Measurements from ENCODE around the gene GART. TPM values are rescaled to one million over a fixed set of nuclear protein-coding genes. Genes with fewer than 3 reads are reported as not detected.
"Not testable (repeated sequence)": the region's sequence is repeated elsewhere in the genome, so short reads cannot be mapped to it uniquely, and the experiment has no call there.

The GART gene
- total and polyA plus RNA-seq, 2 experiments from 2014 or later = 54.6 to 61.8 TPM

GRCh38 chr21:33518899-33519298 lies 23.0 kb downstream of the GART start:
- TF ChIP-seq EZH2phosphoT487 (IDR thresholded peaks at IDR 0.05; ENCODE audit: insufficient read depth, low read depth) = no peak
- no peak for TF ChIP-seq EZH2 (IDR thresholded peaks at IDR 0.05; ENCODE audit: insufficient read depth, poor library complexity, severe bottlenecking)
- no peak for DNase-seq
- Histone ChIP-seq H4K20me1 (ENCODE audit: insufficient read depth) (no peaks in the 10 kb centered on the region), H3K4me3 (no peak overlapping the region), H3K27ac (no peak overlapping the region), H3K9me3 (ENCODE audit: low read depth) (no peaks in the 10 kb centered on the region), H3K4me2 (ENCODE audit: unreplicated experiment) (no peak overlapping the region), H3K9me2 (ENCODE audit: insufficient read depth) (no peaks in the 10 kb centered on the region), H3K79me2 (ENCODE audit: insufficient read depth) (no peaks in the 10 kb centered on the region), H3K27me3 (replicated peaks; ENCODE audit: insufficient read depth) (no peaks in the 10 kb centered on the region), H2AFZ (no peak overlapping the region), H3K9ac (no peak overlapping the region), H3K36me3 (ENCODE audit: low read depth) (peaks cover 42% of the 10 kb centered on the region), H3F3A (ENCODE audit: insufficient read depth) (no peaks in the 10 kb centered on the region), H3K4me1 (ENCODE audit: insufficient read depth) (no peaks in the 10 kb centered on the region)
- WGBS, 2 experiments (ENCODE audit: low coverage in 1 of 2, low lambda C conversion rate in 2 of 2, missing lambda C conversion rate in 2 of 2) = 98 to 99% methylated on average over 4 of the region's 4 CpGs
- in situ Hi-C loops (cut with MboI) = no loop called here

GRCh38 chr21:33514229-33514628 lies 27.7 kb downstream of the GART start:
- no peaks in the 10 kb centered on the region for H3K79me2 ChIP-seq (ENCODE audit: insufficient read depth)
- H4K20me1 ChIP-seq (ENCODE audit: insufficient read depth) = no peaks in the 10 kb centered on the region; the same call in 1 of the 2 replicates
- H3K27ac ChIP-seq = no peak overlapping the region
- peak; percentile 27 for DNase-seq
- no peaks in the 10 kb centered on the region for H3F3A ChIP-seq (ENCODE audit: insufficient read depth)
- no peaks in the 10 kb centered on the region for H3K9me3 ChIP-seq (ENCODE audit: low read depth)
- H2AFZ ChIP-seq = no peak overlapping the region
- no peak overlapping the region for H3K4me2 ChIP-seq (ENCODE audit: unreplicated experiment)
- no peaks in the 10 kb centered on the region for H3K4me1 ChIP-seq (ENCODE audit: insufficient read depth)
- TF ChIP-seq EZH2 (IDR thresholded peaks at IDR 0.05; ENCODE audit: insufficient read depth, poor library complexity, severe bottlenecking) = no peak
- no peak for TF ChIP-seq EZH2phosphoT487 (IDR thresholded peaks at IDR 0.05; ENCODE audit: insufficient read depth, low read depth)
- in situ Hi-C loops (cut with MboI) = no loop called here
- no peaks in the 10 kb centered on the region for H3K9me2 ChIP-seq (ENCODE audit: insufficient read depth)
- no peak overlapping the region for H3K9ac ChIP-seq
- 96 to 98% methylated on average over 2 of the region's 2 CpGs for WGBS, 2 experiments (ENCODE audit: low coverage in 1 of 2, low lambda C conversion rate in 2 of 2, missing lambda C conversion rate in 2 of 2)
- no peaks in the 10 kb centered on the region for H3K27me3 ChIP-seq (replicated peaks; ENCODE audit: insufficient read depth)
- peaks cover 68% of the 10 kb centered on the region for H3K36me3 ChIP-seq (ENCODE audit: low read depth)
- H3K4me3 ChIP-seq = no peak overlapping the region

- no peak for DNase-seq
- Histone ChIP-seq H3K9me2 (ENCODE audit: insufficient read depth) (no peaks in the 10 kb centered on the region), H4K20me1 (ENCODE audit: insufficient read depth) (no peaks in the 10 kb centered on the region; the same call in 1 of the 2 replicates), H3K9ac (no peak overlapping the region), H3F3A (ENCODE audit: insufficient read depth) (no peaks in the 10 kb centered on the region), H3K4me3 (no peak overlapping the region), H3K9me3 (ENCODE audit: low read depth) (no peaks in the 10 kb centered on the region), H3K27me3 (replicated peaks; ENCODE audit: insufficient read depth) (no peaks in the 10 kb centered on the region), H3K27ac (no peak overlapping the region), H2AFZ (no peak overlapping the region), H3K4me1 (ENCODE audit: insufficient read depth) (no peaks in the 10 kb centered on the region), H3K79me2 (ENCODE audit: insufficient read depth) (no peaks in the 10 kb centered on the region), H3K36me3 (ENCODE audit: low read depth) (peaks cover 67% of the 10 kb centered on the region), H3K4me2 (ENCODE audit: unreplicated experiment) (no peak overlapping the region)
- 98 to 100% methylated on average over 3 of the region's 3 CpGs for WGBS, 2 experiments (ENCODE audit: low coverage in 1 of 2, low lambda C conversion rate in 2 of 2, missing lambda C conversion rate in 2 of 2)
- TF ChIP-seq EZH2phosphoT487 (IDR thresholded peaks at IDR 0.05; ENCODE audit: insufficient read depth, low read depth) (no peak), EZH2 (IDR thresholded peaks at IDR 0.05; ENCODE audit: insufficient read depth, poor library complexity, severe bottlenecking) (no peak)
- in situ Hi-C loops (cut with MboI) = no loop called here
Observed at GRCh38 chr21:33512481-33512880, 29.4 kb downstream of the GART start.

GRCh38 chr21:33511639-33512038 lies 30.3 kb downstream of the GART start:
- H3K79me2 ChIP-seq (ENCODE audit: insufficient read depth) = no peaks in the 10 kb centered on the region
- no peak overlapping the region for H2AFZ ChIP-seq
- TF ChIP-seq EZH2 (IDR thresholded peaks at IDR 0.05; ENCODE audit: insufficient read depth, poor library complexity, severe bottlenecking) (no peak), EZH2phosphoT487 (IDR thresholded peaks at IDR 0.05; ENCODE audit: insufficient read depth, low read depth) (no peak)
- H3K27me3 ChIP-seq (replicated peaks; ENCODE audit: insufficient read depth) = no peaks in the 10 kb centered on the region
- H3K27ac ChIP-seq = no peak overlapping the region
- 96 to 100% methylated on average over 4 of the region's 4 CpGs for WGBS, 2 experiments (ENCODE audit: low coverage in 1 of 2, low lambda C conversion rate in 2 of 2, missing lambda C conversion rate in 2 of 2)
- H3K36me3 ChIP-seq (ENCODE audit: low read depth) = peaks cover 66% of the 10 kb centered on the region
- no peaks in the 10 kb centered on the region for H3K9me2 ChIP-seq (ENCODE audit: insufficient read depth)
- no peaks in the 10 kb centered on the region for H3F3A ChIP-seq (ENCODE audit: insufficient read depth)
- H3K9me3 ChIP-seq (ENCODE audit: low read depth) = no peaks in the 10 kb centered on the region
- H3K4me1 ChIP-seq (ENCODE audit: insufficient read depth) = no peaks in the 10 kb centered on the region
- H3K9ac ChIP-seq = no peak overlapping the region
- DNase-seq = no peak
- H3K4me2 ChIP-seq (ENCODE audit: unreplicated experiment) = no peak overlapping the region
- H3K4me3 ChIP-seq = no peak overlapping the region
- no peaks in the 10 kb centered on the region; the same call in 1 of the 2 replicates for H4K20me1 ChIP-seq (ENCODE audit: insufficient read depth)
- in situ Hi-C loops (cut with MboI) = no loop called here

GRCh38 chr21:33510826-33511225 lies 31.1 kb downstream of the GART start:
- H2AFZ ChIP-seq = no peak overlapping the region
- no peak for DNase-seq
- 98 to 99% methylated on average over 8 of the region's 8 CpGs for WGBS, 2 experiments (ENCODE audit: low coverage in 1 of 2, low lambda C conversion rate in 2 of 2, missing lambda C conversion rate in 2 of 2)
- no peaks in the 10 kb centered on the region for H3K79me2 ChIP-seq (ENCODE audit: insufficient read depth)
- H3K4me1 ChIP-seq (ENCODE audit: insufficient read depth) = no peaks in the 10 kb centered on the region
- H3K4me3 ChIP-seq = no peak overlapping the region
- H3K9ac ChIP-seq = no peak overlapping the region
- peaks cover 66% of the 10 kb centered on the region for H3K36me3 ChIP-seq (ENCODE audit: low read depth)
- TF ChIP-seq EZH2phosphoT487 (IDR thresholded peaks at IDR 0.05; ENCODE audit: insufficient read depth, low read depth) = no peak
- TF ChIP-seq EZH2 (IDR thresholded peaks at IDR 0.05; ENCODE audit: insufficient read depth, poor library complexity, severe bottlenecking) = no peak
- no peaks in the 10 kb centered on the region; the same call in 1 of the 2 replicates for H4K20me1 ChIP-seq (ENCODE audit: insufficient read depth)
- H3K27ac ChIP-seq = no peak overlapping the region
- no peaks in the 10 kb centered on the region for H3K9me3 ChIP-seq (ENCODE audit: low read depth)
- no peak overlapping the region for H3K4me2 ChIP-seq (ENCODE audit: unreplicated experiment)
- in situ Hi-C loops (cut with MboI) = no loop called here
- no peaks in the 10 kb centered on the region for H3F3A ChIP-seq (ENCODE audit: insufficient read depth)
- H3K27me3 ChIP-seq (replicated peaks; ENCODE audit: insufficient read depth) = no peaks in the 10 kb centered on the region
- H3K9me2 ChIP-seq (ENCODE audit: insufficient read depth) = no peaks in the 10 kb centered on the region

- H3K4me1 ChIP-seq (ENCODE audit: insufficient read depth) = not testable (repeated sequence)
- 90 to 100% methylated on average over 1 of the region's 1 CpG for WGBS, 2 experiments (ENCODE audit: low coverage in 1 of 2, low lambda C conversion rate in 2 of 2, missing lambda C conversion rate in 2 of 2)
- H3K36me3 ChIP-seq (ENCODE audit: low read depth) = peaks cover 64% of the 10 kb centered on the region
Observed at GRCh38 chr21:33507003-33507402, 34.9 kb downstream of the GART start.

More at GRCh38 chr21:33507003-33507402, 34.9 kb downstream of the GART start:
- H3K4me3 ChIP-seq; H3K79me2 ChIP-seq (ENCODE audit: insufficient read depth); DNase-seq; H2AFZ ChIP-seq; H3K27ac ChIP-seq; H3K9me2 ChIP-seq (ENCODE audit: insufficient read depth); H3K4me2 ChIP-seq (ENCODE audit: unreplicated experiment); in situ Hi-C loops (cut with MboI); H3K9ac ChIP-seq; H3F3A ChIP-seq (ENCODE audit: insufficient read depth); H3K9me3 ChIP-seq (ENCODE audit: low read depth); H3K27me3 ChIP-seq (replicated peaks; ENCODE audit: insufficient read depth); H4K20me1 ChIP-seq (ENCODE audit: insufficient read depth): not testable (repeated sequence)

Data from GM23248 (cell line).